ENCODE data around the gene FRRS1L.

Gene FRRS1L

DNA sequence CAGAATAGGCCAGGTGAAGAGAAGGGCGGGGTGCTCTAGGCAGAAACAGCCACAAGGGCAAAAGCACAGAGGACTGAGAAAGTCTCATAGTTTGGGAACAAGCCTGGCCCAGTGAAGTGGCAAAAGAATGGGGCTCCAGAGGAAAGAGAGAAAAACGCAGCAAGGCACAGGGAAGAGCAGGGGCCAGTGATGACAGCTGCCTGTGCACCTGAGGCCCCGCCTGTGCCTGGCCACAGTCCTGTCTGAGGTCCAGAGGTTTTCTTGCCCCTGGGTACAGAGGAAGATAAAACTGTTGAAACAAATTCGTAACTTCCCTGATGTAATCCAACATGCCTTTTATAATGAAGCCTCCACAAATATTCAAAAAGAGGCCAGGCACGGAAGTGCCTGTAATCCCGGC lies 22.0 kb downstream of the FRRS1L start:
- no peak for DNase-seq (ENCODE audit: low spot score)
- TF ChIP-seq, protein P1, sequence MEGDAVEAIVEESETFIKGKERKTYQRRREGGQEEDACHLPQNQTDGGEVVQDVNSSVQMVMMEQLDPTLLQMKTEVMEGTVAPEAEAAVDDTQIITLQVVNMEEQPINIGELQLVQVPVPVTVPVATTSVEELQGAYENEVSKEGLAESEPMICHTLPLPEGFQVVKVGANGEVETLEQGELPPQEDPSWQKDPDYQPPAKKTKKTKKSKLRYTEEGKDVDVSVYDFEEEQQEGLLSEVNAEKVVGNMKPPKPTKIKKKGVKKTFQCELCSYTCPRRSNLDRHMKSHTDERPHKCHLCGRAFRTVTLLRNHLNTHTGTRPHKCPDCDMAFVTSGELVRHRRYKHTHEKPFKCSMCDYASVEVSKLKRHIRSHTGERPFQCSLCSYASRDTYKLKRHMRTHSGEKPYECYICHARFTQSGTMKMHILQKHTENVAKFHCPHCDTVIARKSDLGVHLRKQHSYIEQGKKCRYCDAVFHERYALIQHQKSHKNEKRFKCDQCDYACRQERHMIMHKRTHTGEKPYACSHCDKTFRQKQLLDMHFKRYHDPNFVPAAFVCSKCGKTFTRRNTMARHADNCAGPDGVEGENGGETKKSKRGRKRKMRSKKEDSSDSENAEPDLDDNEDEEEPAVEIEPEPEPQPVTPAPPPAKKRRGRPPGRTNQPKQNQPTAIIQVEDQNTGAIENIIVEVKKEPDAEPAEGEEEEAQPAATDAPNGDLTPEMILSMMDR (conservative IDR thresholded peaks at IDR 0.05; ENCODE audit: low read depth): no peak
- POLR2A ChIA-PET (ENCODE audit: low non-redundant PET): no interaction called here

DNA sequence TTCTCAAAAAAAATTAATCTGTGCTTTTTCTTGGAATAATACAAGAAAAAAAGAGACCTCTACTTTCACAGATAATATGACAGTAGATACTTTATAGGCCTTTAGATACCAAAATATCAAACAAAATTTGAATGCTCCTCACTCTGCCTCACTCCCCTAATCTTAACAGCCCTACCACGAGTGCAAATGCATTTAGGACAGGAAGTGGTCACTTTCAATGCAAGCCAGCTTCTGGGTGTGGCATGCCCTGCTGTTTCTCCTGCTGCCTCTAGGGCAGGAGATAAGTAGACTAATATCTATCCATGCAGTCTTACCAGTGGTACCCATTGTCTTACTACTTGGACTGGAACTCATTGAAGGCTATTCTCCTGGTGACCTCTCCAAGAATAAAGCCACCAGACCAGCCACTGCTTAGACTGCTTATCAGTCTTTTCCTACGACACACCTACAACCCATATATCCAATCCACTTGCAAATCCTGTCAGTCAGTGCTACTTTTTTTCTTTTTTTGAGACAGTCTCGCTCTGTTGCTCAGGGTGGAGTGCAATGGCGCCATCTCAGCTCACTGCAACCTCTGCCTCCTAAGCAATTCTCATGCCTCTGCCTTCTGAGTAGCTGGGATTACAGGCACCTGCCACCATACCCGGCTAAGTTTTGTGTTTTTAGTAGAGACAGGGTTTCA lies 23.0 kb downstream of the FRRS1L start:
- TF ChIP-seq, protein P1 (conservative IDR thresholded peaks at IDR 0.05; ENCODE audit: low read depth): peak; percentile 35; the same call in 1 of the 2 replicates
- ChIA-PET CTCF (interaction anchor here (0.6 to 1.6 kb wide), 9 partner anchors 9 to 1832 kb away, joined by 3 to 4 read pairs (median 3); no protein-coding TSS in a partner anchor), POLR2A (ENCODE audit: low non-redundant PET) (no interaction called here)
- H3K27ac ChIP-seq: no peak overlapping the region
- DNase-seq (ENCODE audit: low spot score): peak; percentile 76

More for the DNA sequence above, 22.0 kb downstream of the FRRS1L start:
- H3K27ac ChIP-seq: no peak overlapping the region
- CTCF ChIA-PET: interaction anchor here (0.7 to 1.6 kb wide), 2 partner anchors 26 to 69 kb away, joined by 3 to 4 read pairs; no protein-coding TSS in a partner anchor

DNA sequence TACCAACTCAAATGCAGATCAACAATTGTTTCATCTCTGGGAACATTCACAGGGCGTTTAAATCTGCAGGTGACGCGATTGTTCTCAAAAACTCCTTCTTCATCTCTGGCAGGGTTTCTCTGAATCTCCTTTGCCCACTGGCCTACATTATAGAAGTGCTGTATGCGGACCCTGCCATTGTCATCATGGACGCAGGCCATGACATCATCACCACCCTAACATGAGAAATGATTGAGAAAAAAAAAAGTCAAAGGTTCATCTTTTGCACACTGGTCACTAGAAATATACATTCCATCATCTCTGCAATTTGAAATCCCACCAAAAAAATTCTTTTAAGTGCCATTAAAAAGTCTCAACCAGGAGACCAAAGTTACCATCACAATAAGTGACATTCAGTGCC lies 25.7 kb downstream of the FRRS1L start:
- ChIA-PET CTCF (no interaction called here), POLR2A (ENCODE audit: low non-redundant PET) (no interaction called here)
- H3K27ac ChIP-seq: no peak overlapping the region
- TF ChIP-seq, protein P1 (conservative IDR thresholded peaks at IDR 0.05; ENCODE audit: low read depth): no peak
- DNase-seq (ENCODE audit: low spot score): no peak

DNA sequence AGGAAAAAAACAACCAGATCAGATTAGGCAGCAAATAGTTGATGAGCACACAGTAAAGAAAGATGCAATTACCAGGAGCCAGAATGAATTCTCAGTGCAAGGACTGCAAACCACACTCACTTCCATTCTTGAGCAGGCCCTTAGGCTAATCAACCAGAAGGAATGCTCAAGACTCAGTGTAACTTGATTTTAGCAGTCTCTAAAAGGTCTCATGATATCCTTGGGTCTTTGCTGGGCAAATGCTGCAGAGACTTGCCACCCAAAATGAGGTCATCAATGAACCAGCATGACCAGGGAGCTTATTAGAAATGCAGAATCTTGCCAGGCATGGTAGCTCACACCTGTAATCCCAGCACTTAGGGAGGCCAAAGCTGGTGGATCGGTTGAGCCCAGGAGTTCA lies 27.2 kb downstream of the FRRS1L start:
- CTCF ChIA-PET: interaction anchor here (1.2 kb wide), 1 partner anchor 44 kb away, joined by 3 read pairs; no protein-coding TSS in a partner anchor
- TF ChIP-seq, protein P1 (conservative IDR thresholded peaks at IDR 0.05; ENCODE audit: low read depth): no peak
- no peak for DNase-seq (ENCODE audit: low spot score)
- POLR2A ChIA-PET (ENCODE audit: low non-redundant PET): no interaction called here
- H3K27ac ChIP-seq: no peak overlapping the region

DNA sequence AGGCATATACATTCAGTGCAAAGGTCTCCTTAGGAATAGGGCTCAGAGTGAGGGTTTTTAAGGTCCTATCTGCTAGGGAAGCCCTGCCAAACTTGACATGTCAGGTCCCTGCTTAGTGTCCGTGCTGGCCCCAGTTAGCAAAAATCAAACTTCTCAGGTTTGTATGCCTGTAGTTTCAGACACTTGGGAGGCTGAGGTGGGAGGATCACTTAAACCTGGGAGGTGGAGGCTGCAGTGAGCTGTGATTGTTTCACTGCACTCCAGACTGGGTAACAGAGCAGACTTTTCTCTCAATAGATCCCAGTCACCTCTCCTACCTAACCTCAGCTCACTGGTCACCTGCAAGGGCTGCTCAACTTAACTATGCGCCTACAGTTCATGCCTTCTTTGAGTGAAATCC lies 28.6 kb downstream of the FRRS1L start:
- ChIA-PET CTCF (no interaction called here), POLR2A (ENCODE audit: low non-redundant PET) (no interaction called here)
- TF ChIP-seq, protein P1 (conservative IDR thresholded peaks at IDR 0.05; ENCODE audit: low read depth): no peak
- no peak overlapping the region for H3K27ac ChIP-seq
- DNase-seq (ENCODE audit: low spot score): no peak

DNA sequence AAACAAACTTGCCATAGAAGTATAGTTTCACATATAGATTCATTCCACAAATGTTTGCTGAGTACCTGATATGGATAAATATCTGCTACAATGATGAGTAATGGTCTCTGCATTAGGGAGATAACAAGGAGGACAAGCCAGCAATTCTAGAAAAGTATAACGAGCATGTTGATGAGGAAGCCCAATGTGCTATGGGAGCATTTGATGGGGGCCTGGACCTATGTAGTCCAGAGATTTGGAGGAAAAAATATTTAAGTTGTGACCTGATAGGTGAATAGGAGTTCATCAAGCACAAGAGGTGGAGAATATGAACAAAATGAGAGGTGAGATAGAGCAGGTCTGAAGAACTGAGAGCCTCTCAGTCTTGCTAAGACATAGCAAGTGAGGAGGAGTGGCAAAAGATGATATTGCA lies 32.9 kb downstream of the FRRS1L start:
- no peak for DNase-seq (ENCODE audit: low spot score)
- CTCF ChIA-PET: no interaction called here
- POLR2A ChIA-PET (ENCODE audit: low non-redundant PET): no interaction called here
- TF ChIP-seq, protein P1 (conservative IDR thresholded peaks at IDR 0.05; ENCODE audit: low read depth): no peak
- no peak overlapping the region for H3K27ac ChIP-seq
